CD8-positive, alpha-beta memory T cell (primary cell): ENCODE data around the gene MAPK8IP2. TPM values are rescaled to one million over a fixed set of nuclear protein-coding genes. Genes with fewer than 3 reads are reported as not detected.
"Not testable (repeated sequence)": the region's sequence is repeated elsewhere in the genome, so short reads cannot be mapped to it uniquely, and the experiment has no call there.

Experiments used
- CTCF ChIA-PET: fragments of 350-600 bp; sonication (Branson Sonifier 250); formaldehyde crosslinking; loops from one replicate; lab custom pipeline; 2021; ENCODE audit warnings: antibody characterized with exemption; lab: Charles Lee
- POLR2A ChIA-PET: fragments of 350-600 bp; sonication (Branson Sonifier 250); formaldehyde crosslinking; loops from one replicate; lab custom pipeline; 2021; ENCODE audit warnings: antibody characterized with exemption; lab: Charles Lee
- DNase-seq, 5 donors: peaks; one replicate each; pipeline versions ENCODE4 v3.0.0 to v3.0.0-alpha.2; 2020 to 2022; ENCODE audit warnings: mixed read lengths in 1 of 5
- H3K27ac ChIP-seq: one replicate; pipeline ENCODE4 v1.7.0; 2013; ENCODE audit warnings: low read depth, mild to moderate bottlenecking, low read length, moderate library complexity
- H3K27me3 ChIP-seq: 2 replicates; pipeline ENCODE4 v1.7.0; 2013; ENCODE audit warnings: low read length, mild to moderate bottlenecking; ENCODE audit not compliant: insufficient read depth, poor library complexity, severe bottlenecking
- H3K36me3 ChIP-seq: 2 replicates; pipeline ENCODE4 v1.7.0; 2013; ENCODE audit warnings: mild to moderate bottlenecking, low read length, moderate library complexity; ENCODE audit not compliant: insufficient read depth
- H3K4me1 ChIP-seq: 2 replicates; pipeline ENCODE4 v1.7.0; 2013; ENCODE audit warnings: mild to moderate bottlenecking, low read length, moderate library complexity; ENCODE audit not compliant: insufficient read depth
- H3K4me3 ChIP-seq: 2 replicates; pipeline ENCODE4 v1.7.0; 2013; ENCODE audit warnings: mild to moderate bottlenecking, low read length
- H3K9me3 ChIP-seq: 2 replicates; pipeline ENCODE4 v1.7.0; 2013; ENCODE audit warnings: mild to moderate bottlenecking, low read length
- H3K27ac Mint-ChIP-seq, 8 donors: one replicate each; pipeline ENCODE4 v1.8.0; 2020 to 2021; ENCODE audit warnings: mixed read lengths in 8 of 8, mild to moderate bottlenecking in 6 of 8, inconsistent platforms in 3 of 8, moderate library complexity in 3 of 8
- H3K27me3 Mint-ChIP-seq, 2 donors: one replicate each; pipeline ENCODE4 v1.8.0; 2020 to 2021; ENCODE audit warnings: mixed read lengths in 2 of 2, mild to moderate bottlenecking in 1 of 2, moderate library complexity in 1 of 2
- H3K36me3 Mint-ChIP-seq, 3 donors: one replicate each; pipeline ENCODE4 v1.8.0; 2020 to 2021; ENCODE audit warnings: mixed read lengths in 3 of 3, inconsistent platforms in 1 of 3, mild to moderate bottlenecking in 1 of 3
- H3K4me1 Mint-ChIP-seq, 3 donors: one replicate each; pipeline ENCODE4 v1.8.0; 2020 to 2021; ENCODE audit warnings: mixed read lengths in 3 of 3, inconsistent platforms in 1 of 3, mild to moderate bottlenecking in 1 of 3
- H3K4me3 Mint-ChIP-seq, 7 donors: one replicate each; pipeline ENCODE4 v1.8.0; 2020 to 2021; ENCODE audit warnings: mixed read lengths in 7 of 7, mild to moderate bottlenecking in 6 of 7, moderate library complexity in 4 of 7, inconsistent platforms in 2 of 7
- H3K9me3 Mint-ChIP-seq, 5 donors: one replicate each; pipeline ENCODE4 v1.8.0; 2020 to 2022; ENCODE audit warnings: mixed read lengths in 5 of 5, mild to moderate bottlenecking in 3 of 5, moderate library complexity in 2 of 5, inconsistent platforms in 1 of 5
- polyA plus RNA-seq: library from polyadenylated mRNA; unstranded; fragments of 300-500 nt; fragmentation: Illumina TruSeq; gene quantifications from one replicate; pipeline ENCODE4 v1.2.3, GENCODE V29; 2021
- total RNA-seq, 2 experiments: library from RNA; stranded (reverse); gene quantifications; one replicate each; pipeline ENCODE4 v1.2.3, GENCODE V29; 2021

MAPK8IP2 gene
- total and polyA plus RNA-seq, 3 experiments from 2014 or later, result 0.20 to 0.28 TPM; not detected in 1

DNA sequence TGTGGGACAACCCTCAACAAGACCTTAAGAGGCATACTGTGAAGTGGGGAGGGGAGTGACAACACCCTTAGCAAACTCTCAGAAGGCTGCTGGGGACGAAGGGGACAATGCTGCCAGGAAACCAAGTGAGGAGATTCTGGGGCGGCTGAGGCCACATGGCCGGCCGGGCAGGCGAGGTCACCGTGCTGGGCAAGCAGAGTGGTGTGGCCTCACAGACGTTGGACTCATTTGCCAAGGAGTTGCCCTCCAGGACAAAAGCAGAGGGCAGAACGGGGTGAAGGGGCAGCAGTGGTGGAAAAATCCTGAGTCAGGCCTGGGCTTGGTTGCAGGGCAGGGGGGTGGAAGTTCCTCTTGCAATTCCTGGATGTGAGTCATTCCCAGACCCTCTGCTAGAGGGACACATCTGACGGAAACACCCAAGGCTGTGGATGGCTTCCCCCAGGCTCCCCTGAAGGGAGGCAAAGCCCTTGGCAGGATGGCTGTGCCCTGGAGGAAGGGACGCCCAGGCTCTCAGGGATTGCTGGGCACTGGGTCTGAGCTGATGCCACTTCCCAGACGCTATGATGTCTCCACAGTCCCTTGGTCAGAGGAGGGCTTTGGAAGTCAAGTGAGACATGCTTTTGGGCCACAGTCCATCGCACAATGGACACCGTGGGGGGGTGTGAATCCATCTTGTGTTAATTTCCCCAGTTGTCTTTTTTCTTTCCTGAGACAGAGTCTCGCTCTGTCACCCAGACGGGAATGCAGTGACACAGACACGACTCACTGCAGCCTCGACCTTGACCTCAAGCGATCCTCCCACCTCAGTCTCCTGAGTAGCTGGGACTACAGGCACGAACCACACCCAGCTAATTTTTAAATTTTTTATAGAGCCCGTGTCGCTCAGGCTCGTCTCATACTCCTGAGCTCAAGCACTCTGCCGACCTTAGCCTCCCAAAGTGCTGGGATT is 55.8 kb downstream of the MAPK8IP2 start:
- POLR2A ChIA-PET, result no interaction called here
- no peak for DNase-seq
- no peak overlapping the region for H3K27ac ChIP-seq
- Mint-ChIP-seq H3K36me3 (peaks cover 0 to 2% (median 0%) of the 10 kb centered on the region in 3 donors), H3K27ac (no peak overlapping the region), H3K4me3 (no peak overlapping the region), H3K27me3 (peaks cover 10 to 33% of the 10 kb centered on the region in 2 donors), H3K4me1 (no peaks in the 10 kb centered on the region), H3K9me3 (no peaks in the 10 kb centered on the region)
- H3K4me1 ChIP-seq, result no peaks in the 10 kb centered on the region
- no peaks in the 10 kb centered on the region for H3K27me3 ChIP-seq
- no peak overlapping the region for H3K4me3 ChIP-seq
- no peaks in the 10 kb centered on the region for H3K9me3 ChIP-seq
- CTCF ChIA-PET, result no interaction called here
- no peaks in the 10 kb centered on the region for H3K36me3 ChIP-seq

GRCh38 chr22:50657925-50658324 is 57.3 kb downstream of the MAPK8IP2 start:
- Histone ChIP-seq H3K36me3 (no peaks in the 10 kb centered on the region), H3K4me1 (no peaks in the 10 kb centered on the region), H3K4me3 (no peak overlapping the region), H3K9me3 (no peaks in the 10 kb centered on the region), H3K27ac (no peak overlapping the region), H3K27me3 (no peaks in the 10 kb centered on the region)
- H3K27me3 Mint-ChIP-seq, result peaks cover 12 to 35% of the 10 kb centered on the region in 2 donors
- ChIA-PET POLR2A (no interaction called here), CTCF (no interaction called here)
- H3K27ac Mint-ChIP-seq, result no peak overlapping the region
- peaks cover 0 to 2% (median 0%) of the 10 kb centered on the region in 3 donors for H3K36me3 Mint-ChIP-seq
- no peaks in the 10 kb centered on the region for H3K9me3 Mint-ChIP-seq
- H3K4me3 Mint-ChIP-seq, result no peak overlapping the region
- no peaks in the 10 kb centered on the region for H3K4me1 Mint-ChIP-seq
- no peak for DNase-seq

DNA sequence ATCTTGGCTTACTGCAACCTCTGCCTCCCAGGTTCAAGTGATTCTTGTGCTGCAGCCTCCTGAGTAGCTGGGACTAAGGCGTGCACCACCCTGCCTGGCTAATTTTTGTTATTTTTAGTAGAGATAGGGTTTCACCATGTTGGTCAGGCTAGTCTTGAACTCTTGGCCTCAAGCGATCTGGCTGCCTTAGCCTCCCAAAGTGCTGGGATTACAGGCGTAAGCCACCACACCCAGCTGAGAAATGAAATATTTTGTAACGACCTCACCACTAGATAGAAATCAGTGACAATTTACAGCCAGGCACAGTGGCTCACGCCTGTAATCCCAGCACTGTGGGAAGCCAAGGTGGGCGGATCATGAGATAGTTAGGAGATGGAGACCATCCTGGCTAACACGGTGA is 59.1 kb downstream of the MAPK8IP2 start:
- H3K27ac Mint-ChIP-seq, H3K4me1 ChIP-seq, H3K4me3 Mint-ChIP-seq, CTCF ChIA-PET, H3K36me3 ChIP-seq, H3K9me3 Mint-ChIP-seq, H3K36me3 Mint-ChIP-seq, H3K9me3 ChIP-seq, H3K4me3 ChIP-seq, DNase-seq, H3K4me1 Mint-ChIP-seq, H3K27me3 ChIP-seq, H3K27ac ChIP-seq, POLR2A ChIA-PET: not testable (repeated sequence)
- peaks cover 13 to 34% of the 10 kb centered on the region in 2 donors for H3K27me3 Mint-ChIP-seq

DNA sequence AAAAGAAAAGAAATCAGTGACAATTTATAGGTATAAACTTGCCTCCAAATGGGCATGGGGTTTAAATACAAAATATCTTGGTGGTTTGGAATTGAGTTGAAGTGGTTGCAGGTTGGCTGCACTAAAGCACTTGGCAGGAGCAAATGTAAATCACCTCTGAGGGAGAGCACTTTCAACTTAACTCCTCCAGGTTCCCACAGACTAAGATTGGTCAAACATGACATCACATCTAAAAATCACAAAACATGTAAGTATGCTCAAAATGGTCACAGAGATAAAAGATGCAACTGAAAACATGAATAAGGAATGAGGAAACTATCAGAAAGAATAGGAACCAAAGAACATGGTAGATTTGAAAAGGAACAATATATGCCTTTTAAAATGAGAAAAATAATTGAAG is 59.7 kb downstream of the MAPK8IP2 start:
- Mint-ChIP-seq H3K9me3 (no peaks in the 10 kb centered on the region), H3K27ac (no peak overlapping the region), H3K4me3 (no peak overlapping the region), H3K36me3 (peaks cover 0 to 2% (median 0%) of the 10 kb centered on the region in 3 donors), H3K27me3 (peaks cover 13 to 34% of the 10 kb centered on the region in 2 donors), H3K4me1 (no peaks in the 10 kb centered on the region)
- Histone ChIP-seq H3K27ac (no peak overlapping the region), H3K9me3 (no peaks in the 10 kb centered on the region), H3K4me3 (no peak overlapping the region), H3K4me1 (no peaks in the 10 kb centered on the region), H3K27me3 (no peaks in the 10 kb centered on the region), H3K36me3 (no peaks in the 10 kb centered on the region)
- no peak for DNase-seq
- CTCF ChIA-PET, result no interaction called here
- POLR2A ChIA-PET, result no interaction called here

Other genes with a start within 250 kb of the MAPK8IP2 start
- gene SBF1, start 125.8 kb upstream of the MAPK8IP2 start, total RNA-seq, result 100 to 1,000 TPM; 144 to 150 TPM
- gene SBF1, start 125.8 kb upstream of the MAPK8IP2 start, polyA plus RNA-seq, result 43.8 TPM
- 1 to 10 TPM; 3.4 to 3.5 TPM for gene ADM2, start 119.2 kb upstream of the MAPK8IP2 start, total RNA-seq
- gene ADM2, start 119.2 kb upstream of the MAPK8IP2 start, polyA plus RNA-seq, result 0.24 TPM
- gene MIOX, start 113.9 kb upstream of the MAPK8IP2 start, total RNA-seq, result under 1 TPM in 1 of 2 experiments, not detected in 1; 0.31 TPM
- not detected for gene MIOX, start 113.9 kb upstream of the MAPK8IP2 start, polyA plus RNA-seq
- gene LMF2, start 93.1 kb upstream of the MAPK8IP2 start, total RNA-seq, result 10 to 100 TPM; 88.6 to 89.4 TPM
- 33.6 TPM for gene LMF2, start 93.1 kb upstream of the MAPK8IP2 start, polyA plus RNA-seq
- gene NCAPH2, start 92.6 kb upstream of the MAPK8IP2 start, total RNA-seq, result 100 to 1,000 TPM; 155 to 165 TPM
- 36.5 TPM for gene NCAPH2, start 92.6 kb upstream of the MAPK8IP2 start, polyA plus RNA-seq
- 1 to 10 TPM; 2.4 to 3.5 TPM for gene SCO2, start 75.2 kb upstream of the MAPK8IP2 start, total RNA-seq
- gene SCO2, start 75.2 kb upstream of the MAPK8IP2 start, polyA plus RNA-seq, result 6.5 TPM
- gene TYMP, start 70.8 kb upstream of the MAPK8IP2 start, total RNA-seq, result 10 to 100 TPM; 86.1 to 93.6 TPM
- 17.5 TPM for gene TYMP, start 70.8 kb upstream of the MAPK8IP2 start, polyA plus RNA-seq
- gene KLHDC7B, start 54.9 kb upstream of the MAPK8IP2 start, total RNA-seq, result 1 to 10 TPM; 5.1 to 6.2 TPM
- gene KLHDC7B, start 54.9 kb upstream of the MAPK8IP2 start, polyA plus RNA-seq, result 8.1 TPM
- not detected for gene SYCE3, start 37.9 kb upstream of the MAPK8IP2 start, total RNA-seq
- gene SYCE3, start 37.9 kb upstream of the MAPK8IP2 start, polyA plus RNA-seq, result not detected
- gene CPT1B, start 22.4 kb upstream of the MAPK8IP2 start, total RNA-seq, result 10 to 100 TPM; 43.6 to 45.0 TPM
- gene CPT1B, start 22.4 kb upstream of the MAPK8IP2 start, polyA plus RNA-seq, result 0.40 TPM
- 10 to 100 TPM; 72.1 to 76.1 TPM for gene CHKB, start 17.9 kb upstream of the MAPK8IP2 start, total RNA-seq
- 33.3 TPM for gene CHKB, start 17.9 kb upstream of the MAPK8IP2 start, polyA plus RNA-seq
- 10 to 100 TPM; 23.6 to 25.3 TPM for gene ARSA, start 27.4 kb downstream of the MAPK8IP2 start, total RNA-seq
- gene ARSA, start 27.4 kb downstream of the MAPK8IP2 start, polyA plus RNA-seq, result 10.6 TPM
- gene SHANK3, start 72.0 kb downstream of the MAPK8IP2 start, total RNA-seq, result under 1 TPM; 0.07 TPM
- not detected for gene SHANK3, start 72.0 kb downstream of the MAPK8IP2 start, polyA plus RNA-seq
- gene ACR, start 137.4 kb downstream of the MAPK8IP2 start, total RNA-seq, result not detected
- not detected for gene ACR, start 137.4 kb downstream of the MAPK8IP2 start, polyA plus RNA-seq
- gene RABL2B, start 182.8 kb downstream of the MAPK8IP2 start, total RNA-seq, result 10 to 100 TPM; 35.6 to 36.2 TPM
- gene RABL2B, start 182.8 kb downstream of the MAPK8IP2 start, polyA plus RNA-seq, result 28.9 TPM